ENCODE results near the gene ANOS1. TPM values are rescaled to one million over a fixed set of nuclear protein-coding genes. Genes with fewer than 3 reads are reported as not detected.

ANOS1 gene
- total and polyA plus RNA-seq, 2 of the 8 experiments (the other 6 are each of a cell fraction or from before 2014, with no cell fraction given) = 34.4 to 59.0 TPM

GRCh38 chrX:8675006-8675630 lies 56.8 kb downstream of the ANOS1 start:
- Histone ChIP-seq H3K79me1 (ENCODE audit: low read depth, low read length) (no peaks in the 10 kb centered on the region), H2BK15ac (ENCODE audit: low read length) (no peak overlapping the region), H3K23ac (ENCODE audit: insufficient read length) (no peak overlapping the region), H3K4me1 (replicated peaks in 1 of 4; ENCODE audit: control insufficient read depth in 3 of 4, insufficient read depth in 4 of 4, low read length in 3 of 4) (peaks cover 0 to 5% (median 0%) of the 10 kb centered on the region in 4 experiments; a peak in 3 of 7 replicates), H2BK5ac (ENCODE audit: low read depth, low read length) (no peak overlapping the region), H3K56ac (replicated peaks; ENCODE audit: insufficient read length, low read depth, low read length) (no peak overlapping the region), H3K79me2 (ENCODE audit: control insufficient read depth in 1 of 2, insufficient read depth in 2 of 2, low read length in 2 of 2) (peaks cover 0 to 74% of the 10 kb centered on the region in 2 experiments; a peak in 2 of 4 replicates), H3K4ac (replicated peaks; ENCODE audit: insufficient read length, low read depth, low read length) (no peak overlapping the region), H3K14ac (ENCODE audit: insufficient read length) (no peak overlapping the region), H4K5ac (ENCODE audit: insufficient read length, low read depth, low read length) (no peak overlapping the region), H2AFZ (ENCODE audit: low read length) (no peak overlapping the region), H2AK5ac (ENCODE audit: low read depth, low read length) (no peak overlapping the region), H3K23me2 (ENCODE audit: low read depth, low read length) (no peaks in the 10 kb centered on the region), H4K8ac (ENCODE audit: extremely low read depth, insufficient read depth, low read length) (no peak overlapping the region), H3K27ac (ENCODE audit: low read depth, low read length) (no peak overlapping the region), H2BK20ac (ENCODE audit: low read length) (no peak overlapping the region), H4K91ac (replicated peaks; ENCODE audit: insufficient read length, low read length) (no peak overlapping the region), H4K20me1 (replicated peaks in 1 of 2; ENCODE audit: control insufficient read depth in 1 of 2, insufficient read depth in 2 of 2, low read length in 2 of 2) (peaks cover 0 to 2% of the 10 kb centered on the region in 2 experiments), H3K9me3 (ENCODE audit: insufficient read depth in 2 of 2, low read depth in 1 of 2, low read length in 1 of 2) (no peaks in the 10 kb centered on the region), H3K27me3 (replicated peaks in 1 of 4; ENCODE audit: control insufficient read depth in 3 of 4, extremely low read depth in 1 of 4, insufficient read depth in 3 of 4, low read length in 3 of 4) (no peaks in the 10 kb centered on the region), H3K36me3 (ENCODE audit: control insufficient read depth in 2 of 4, insufficient read depth in 4 of 4, low read length in 3 of 4) (no peaks in the 10 kb centered on the region), H2BK120ac (replicated peaks; ENCODE audit: low read depth, low read length) (no peak overlapping the region), H2BK12ac (ENCODE audit: low read depth, low read length) (no peak overlapping the region), H3K4me2 (ENCODE audit: insufficient read depth in 1 of 2, low read depth in 2 of 2, low read length in 2 of 2) (no peak overlapping the region), H3K9ac (replicated peaks in 1 of 4; ENCODE audit: extremely low read depth in 1 of 4, low read depth in 3 of 4, low read length in 3 of 4) (no peak overlapping the region), H3K4me3 (ENCODE audit: extremely low read depth in 1 of 4, insufficient read depth in 2 of 4, low read depth in 3 of 4, low read length in 4 of 4) (no peak overlapping the region), H3K18ac (ENCODE audit: extremely low read depth, low read length) (no peak overlapping the region)
- ChIA-PET POLR2A (ENCODE audit: partially characterized antibody) (interaction anchor here (1.4 to 1.5 kb wide), 2 partner anchors 47 to 53 kb away, joined by 3 read pairs; no protein-coding TSS in a partner anchor), CTCF (ENCODE audit: partially characterized antibody) (interaction anchor here (2.4 kb wide), 1 partner anchor 9 kb away, joined by 6 read pairs; no protein-coding TSS in a partner anchor)
- 67% methylated on average over 6 of the region's 6 CpGs; no CpG with 5 or more reads in 1 of the 2 experiments for WGBS, 2 experiments (ENCODE audit: extremely low coverage in 1 of 2, insufficient coverage in 1 of 2, insufficient read length in 1 of 2, insufficient replicate concordance in 2 of 2, low coverage in 1 of 2, low lambda C conversion rate in 2 of 2, missing lambda C conversion rate in 1 of 2)
- no peak for DNase-seq (ENCODE audit: low read depth in 1 of 2, low spot score in 2 of 2)
- no peak for FAIRE-seq
- no peak for TF ChIP-seq SAP30 (IDR thresholded peaks at IDR 0.05; ENCODE audit: insufficient read depth, insufficient replicate concordance, low read length)
- TF ChIP-seq RBBP5 (IDR thresholded peaks at IDR 0.05; ENCODE audit: borderline replicate concordance, low read depth, low read length) = no peak
- TF ChIP-seq RAD21 (IDR thresholded peaks at IDR 0.05 in 1 of 2, conservative IDR thresholded peaks at IDR 0.05 in 1 of 2; ENCODE audit: low read depth in 2 of 2, low read length in 2 of 2) = no peak
- TF ChIP-seq YY1 (IDR thresholded peaks at IDR 0.05; ENCODE audit: low read depth, low read length) = no peak
- no peak for TF ChIP-seq CEBPB (IDR thresholded peaks at IDR 0.05; ENCODE audit: low read depth, low read length)
- no peak for TF ChIP-seq SIX5 (IDR thresholded peaks at IDR 0.05; ENCODE audit: low read depth, low read length)
- TF ChIP-seq KDM5A (IDR thresholded peaks at IDR 0.05; ENCODE audit: low read length) = no peak
- TF ChIP-seq KDM4A (IDR thresholded peaks at IDR 0.05; ENCODE audit: low read depth, low read length, severe bottlenecking) = no peak
- TF ChIP-seq, protein P1, sequence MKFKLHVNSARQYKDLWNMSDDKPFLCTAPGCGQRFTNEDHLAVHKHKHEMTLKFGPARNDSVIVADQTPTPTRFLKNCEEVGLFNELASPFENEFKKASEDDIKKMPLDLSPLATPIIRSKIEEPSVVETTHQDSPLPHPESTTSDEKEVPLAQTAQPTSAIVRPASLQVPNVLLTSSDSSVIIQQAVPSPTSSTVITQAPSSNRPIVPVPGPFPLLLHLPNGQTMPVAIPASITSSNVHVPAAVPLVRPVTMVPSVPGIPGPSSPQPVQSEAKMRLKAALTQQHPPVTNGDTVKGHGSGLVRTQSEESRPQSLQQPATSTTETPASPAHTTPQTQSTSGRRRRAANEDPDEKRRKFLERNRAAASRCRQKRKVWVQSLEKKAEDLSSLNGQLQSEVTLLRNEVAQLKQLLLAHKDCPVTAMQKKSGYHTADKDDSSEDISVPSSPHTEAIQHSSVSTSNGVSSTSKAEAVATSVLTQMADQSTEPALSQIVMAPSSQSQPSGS (IDR thresholded peaks at IDR 0.05; ENCODE audit: low read length) = no peak
- no peak for TF ChIP-seq ZNF274 (IDR thresholded peaks at IDR 0.05; ENCODE audit: borderline replicate concordance, extremely low read depth, low read length)
